GM12801 (cell line): Measurements from ENCODE around the gene ING4.

Source experiments
- CTCF ChIP-seq: IDR thresholded peaks from one replicate; pipeline ENCODE4 v1.5.1; 2011; ENCODE audit warnings: control low read depth; ENCODE audit not compliant: insufficient read length; ENCODE audit errors: extremely low read depth

Gene ING4

GRCh38 chr12:6602526-6602925 lies 60.4 kb downstream of the ING4 start:
- no peak for TF ChIP-seq CTCF
